NCI-H2196 treated with DMSO at 0.1 percent for 48 hours (cell line): ENCODE data around the gene RTN4R.
"Not testable (repeated sequence)": the region's sequence is repeated elsewhere in the genome, so short reads cannot be mapped to it uniquely, and the experiment has no call there.

Experiments used
- DNase-seq: peaks from one replicate; lab custom pipeline; 2025; ENCODE audit not compliant: unreplicated experiment; lab: John Stamatoyannopoulos, UW

RTN4R gene

GRCh38 chr22:20289182-20290044, 21.3 kb upstream of the RTN4R start:
- not testable (repeated sequence) for DNase-seq

- not testable (repeated sequence) for DNase-seq
Observed at GRCh38 chr22:20286784-20287423, 18.8 kb upstream of the RTN4R start.

GRCh38 chr22:20286312-20286660, 18.2 kb upstream of the RTN4R start:
- DNase-seq, result not testable (repeated sequence)

GRCh38 chr22:20285473-20286311, 17.6 kb upstream of the RTN4R start:
- not testable (repeated sequence) for DNase-seq

GRCh38 chr22:20284471-20285086, 16.5 kb upstream of the RTN4R start:
- no peak for DNase-seq

- no peak for DNase-seq
Observed at GRCh38 chr22:20283674-20284066, 15.6 kb upstream of the RTN4R start.

GRCh38 chr22:20282901-20283673, 15.0 kb upstream of the RTN4R start:
- no peak for DNase-seq

GRCh38 chr22:20281891-20282290, 13.8 kb upstream of the RTN4R start:
- no peak for DNase-seq

- not testable (repeated sequence) for DNase-seq
Observed at GRCh38 chr22:20281473-20281872, 13.4 kb upstream of the RTN4R start.

- no peak for DNase-seq
Observed at GRCh38 chr22:20280866-20281265, 12.7 kb upstream of the RTN4R start.

- not testable (repeated sequence) for DNase-seq
Observed at GRCh38 chr22:20280163-20280562, 12.0 kb upstream of the RTN4R start.

- DNase-seq, result no peak
Observed at GRCh38 chr22:20279662-20280134, 11.6 kb upstream of the RTN4R start.

- DNase-seq, result not testable (repeated sequence)
Observed at GRCh38 chr22:20278726-20279490, 10.8 kb upstream of the RTN4R start.

GRCh38 chr22:20277936-20278635, 10.0 kb upstream of the RTN4R start:
- DNase-seq, result not testable (repeated sequence)

- no peak for DNase-seq
Observed at GRCh38 chr22:20276468-20276867, 8.3 kb upstream of the RTN4R start.

GRCh38 chr22:20275836-20276235, 7.7 kb upstream of the RTN4R start:
- DNase-seq, result no peak

GRCh38 chr22:20275325-20275724, 7.2 kb upstream of the RTN4R start:
- DNase-seq, result not testable (repeated sequence)

GRCh38 chr22:20274374-20274773, 6.3 kb upstream of the RTN4R start:
- not testable (repeated sequence) for DNase-seq

GRCh38 chr22:20273758-20274181, 5.7 kb upstream of the RTN4R start:
- no peak for DNase-seq
